Measurements from ENCODE around the gene GADL1.

Gene GADL1

GRCh38 chr3:30775040-30775439 is 119.4 kb downstream of the GADL1 start (continued):
- no peak for TF ChIP-seq TOX (CRISPR knock-in tag; IDR thresholded peaks at IDR 0.05; ENCODE audit: borderline replicate concordance)
- no peak for TF ChIP-seq CSRNP3 (CRISPR knock-in tag; IDR thresholded peaks at IDR 0.05)
- no peak for TF ChIP-seq PPARA (CRISPR knock-in tag; IDR thresholded peaks at IDR 0.05; ENCODE audit: borderline replicate concordance)
- no peak for TF ChIP-seq SNAI2 (CRISPR knock-in tag; IDR thresholded peaks at IDR 0.05)
- no peak for TF ChIP-seq ZNF565 (CRISPR knock-in tag; conservative IDR thresholded peaks at IDR 0.05; ENCODE audit: low read depth)

DNA sequence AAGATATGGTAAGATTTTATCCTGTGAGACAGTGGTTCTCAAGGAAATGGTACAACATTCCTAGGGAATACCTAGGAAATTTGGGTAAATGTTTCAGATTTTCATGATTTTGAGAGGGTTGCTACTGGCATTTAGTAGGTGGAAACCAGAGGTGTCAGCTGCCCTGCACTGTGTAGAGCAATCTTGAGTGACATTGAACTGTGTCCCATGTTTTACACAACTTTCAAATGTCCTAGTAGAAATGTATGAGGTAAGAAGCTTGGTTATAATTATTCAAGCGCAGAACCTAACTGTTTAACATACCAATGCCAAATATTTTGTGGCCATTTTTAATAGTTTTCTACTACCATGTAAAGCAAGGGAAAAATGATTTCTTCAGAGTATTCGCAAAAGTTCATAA is 120.4 kb downstream of the GADL1 start:
- TF ChIP-seq ESRRG (CRISPR knock-in tag; IDR thresholded peaks at IDR 0.05), result no peak
- no peak for TF ChIP-seq ZNF565 (CRISPR knock-in tag; conservative IDR thresholded peaks at IDR 0.05; ENCODE audit: low read depth)
- no peak for TF ChIP-seq CSRNP3 (CRISPR knock-in tag; IDR thresholded peaks at IDR 0.05)
- TF ChIP-seq PPARA (CRISPR knock-in tag; IDR thresholded peaks at IDR 0.05; ENCODE audit: borderline replicate concordance), result no peak
- TF ChIP-seq ZFP30 (CRISPR knock-in tag; IDR thresholded peaks at IDR 0.05), result no peak
- TF ChIP-seq TSHZ2 (CRISPR knock-in tag; IDR thresholded peaks at IDR 0.05), result no peak
- TF ChIP-seq ZNF8 (CRISPR knock-in tag; IDR thresholded peaks at IDR 0.05), result no peak
- TF ChIP-seq ZFP3 (CRISPR knock-in tag; IDR thresholded peaks at IDR 0.05), result no peak
- no peak for ATAC-seq

GRCh38 chr3:30770387-30770786 is 124.1 kb downstream of the GADL1 start:
- TF ChIP-seq CSRNP3 (CRISPR knock-in tag; IDR thresholded peaks at IDR 0.05) (no peak), PATZ1 (CRISPR knock-in tag; IDR thresholded peaks at IDR 0.05; ENCODE audit: borderline replicate concordance) (no peak), ZNF70 (CRISPR knock-in tag; IDR thresholded peaks at IDR 0.05) (no peak), ZFP3 (CRISPR knock-in tag; IDR thresholded peaks at IDR 0.05) (no peak), ZFP30 (CRISPR knock-in tag; IDR thresholded peaks at IDR 0.05) (no peak), GLIS3 (CRISPR knock-in tag; IDR thresholded peaks at IDR 0.05) (no peak), ESRRG (CRISPR knock-in tag; IDR thresholded peaks at IDR 0.05) (no peak), TCF4 (CRISPR knock-in tag; IDR thresholded peaks at IDR 0.05; ENCODE audit: borderline replicate concordance) (no peak), CREB5 (CRISPR knock-in tag; IDR thresholded peaks at IDR 0.05; ENCODE audit: low read depth) (no peak), ZNF565 (CRISPR knock-in tag; conservative IDR thresholded peaks at IDR 0.05; ENCODE audit: low read depth) (no peak), ZNF8 (CRISPR knock-in tag; IDR thresholded peaks at IDR 0.05) (no peak), OSR1 (CRISPR knock-in tag; IDR thresholded peaks at IDR 0.05) (no peak), TSHZ2 (CRISPR knock-in tag; IDR thresholded peaks at IDR 0.05) (no peak), CSDC2 (CRISPR knock-in tag; IDR thresholded peaks at IDR 0.05) (no peak), ZC3H10 (CRISPR knock-in tag; IDR thresholded peaks at IDR 0.05) (no peak), RARB (CRISPR knock-in tag; IDR thresholded peaks at IDR 0.05) (no peak), BACH2 (CRISPR knock-in tag; IDR thresholded peaks at IDR 0.05; ENCODE audit: borderline replicate concordance) (no peak), ARNTL (CRISPR knock-in tag; IDR thresholded peaks at IDR 0.05; ENCODE audit: borderline replicate concordance, low read depth) (no peak)
- TF ChIP-seq, protein P1, sequence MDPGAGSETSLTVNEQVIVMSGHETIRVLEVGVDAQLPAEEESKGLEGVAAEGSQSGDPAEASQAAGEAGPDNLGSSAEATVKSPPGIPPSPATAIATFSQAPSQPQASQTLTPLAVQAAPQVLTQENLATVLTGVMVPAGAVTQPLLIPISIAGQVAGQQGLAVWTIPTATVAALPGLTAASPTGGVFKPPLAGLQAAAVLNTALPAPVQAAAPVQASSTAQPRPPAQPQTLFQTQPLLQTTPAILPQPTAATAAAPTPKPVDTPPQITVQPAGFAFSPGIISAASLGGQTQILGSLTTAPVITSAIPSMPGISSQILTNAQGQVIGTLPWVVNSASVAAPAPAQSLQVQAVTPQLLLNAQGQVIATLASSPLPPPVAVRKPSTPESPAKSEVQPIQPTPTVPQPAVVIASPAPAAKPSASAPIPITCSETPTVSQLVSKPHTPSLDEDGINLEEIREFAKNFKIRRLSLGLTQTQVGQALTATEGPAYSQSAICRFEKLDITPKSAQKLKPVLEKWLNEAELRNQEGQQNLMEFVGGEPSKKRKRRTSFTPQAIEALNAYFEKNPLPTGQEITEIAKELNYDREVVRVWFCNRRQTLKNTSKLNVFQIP (CRISPR knock-in tag; IDR thresholded peaks at IDR 0.05; ENCODE audit: borderline replicate concordance, low read depth), result no peak
- peak; percentile 97 for ATAC-seq

All from SK-N-SH treated with all-trans-retinoic acid at 6 μM for 48 hours (cell line).